HepG2 (cell line): ENCODE data around the gene MTG1. TPM values are rescaled to one million over a fixed set of nuclear protein-coding genes. Genes with fewer than 3 reads are reported as not detected.

Experiments
- DR1 ChIP-seq: sonication (generic); formaldehyde crosslinking; IDR thresholded peaks from 2 replicates; pipeline ENCODE4 v1.8.0; 2021; ENCODE audit warnings: mild to moderate bottlenecking, missing genetic modification reagents, inconsistent platforms
- FOXK1 ChIP-seq: sonication (generic); formaldehyde crosslinking; IDR thresholded peaks from 2 replicates; pipeline ENCODE4 v1.4.0; 2020; ENCODE audit warnings: low read depth, missing genetic modification reagents, borderline replicate concordance
- HDAC1 ChIP-seq: sonication (generic); formaldehyde crosslinking; IDR thresholded peaks from 2 replicates; pipeline ENCODE4 v1.5.1; 2020; ENCODE audit warnings: mild to moderate bottlenecking, missing genetic modification reagents
- HOMEZ ChIP-seq: IDR thresholded peaks from 2 replicates; pipeline ENCODE4 v1.6.1; 2016; ENCODE audit warnings: low read depth
- KAT8 ChIP-seq: IDR thresholded peaks from 2 replicates; pipeline ENCODE4 v1.6.1; 2016; ENCODE audit warnings: missing genetic modification reagents, missing compliant biosample characterization
- MAFF ChIP-seq: IDR thresholded peaks from 2 replicates; pipeline ENCODE4 v1.6.1; 2011; ENCODE audit warnings: low read depth, low read length, improper control_type of control experiment
- MAX ChIP-seq: IDR thresholded peaks from 2 replicates; pipeline ENCODE4 v1.6.1; 2012; ENCODE audit warnings: inconsistent platforms
- MBD4 ChIP-seq: IDR thresholded peaks from 2 replicates; pipeline ENCODE4 v1.6.1; 2012; ENCODE audit warnings: low read length, inconsistent platforms, borderline replicate concordance
- MXD4 ChIP-seq: IDR thresholded peaks from 2 replicates; pipeline ENCODE4 v1.6.1; 2016; ENCODE audit warnings: mild to moderate bottlenecking, missing biosample characterization, missing genetic modification reagents
- TEAD3 ChIP-seq: optimal IDR thresholded peaks from 2 replicates; pipeline ENCODE3; 2016; ENCODE audit warnings: borderline replicate concordance
- ZNF276 ChIP-seq: sonication (generic); formaldehyde crosslinking; IDR thresholded peaks from 2 replicates; pipeline ENCODE4 v1.4.0; 2020; ENCODE audit warnings: mild to moderate bottlenecking, low read depth, missing genetic modification reagents
- ZNF709 ChIP-seq: sonication (generic); formaldehyde crosslinking; IDR thresholded peaks from 2 replicates; pipeline ENCODE4 v1.5.0; 2020; ENCODE audit warnings: mild to moderate bottlenecking, missing genetic modification reagents
- polyA plus RNA-seq, 8 experiments: library from polyadenylated mRNA; depleted of rRNA in 3 of 8; stranded (reverse) in 7 of 8; unstranded in 1 of 8; fragments of >200 nt; fragmentation: Illumina TruSeq in 4 of 8; extraction: Trizol in 4 of 8; gene quantifications; 2 replicates each; pipeline versions ENCODE4 v1.2.1 to v1.2.3, GENCODE V29; 2011 to 2016; ENCODE audit warnings: low read depth in 4 of 8, missing spikeins in 1 of 8, mixed read lengths in 1 of 8; ENCODE audit not compliant: insufficient read depth in 1 of 8
- total RNA-seq, 5 experiments: library from RNA; depleted of rRNA; stranded (reverse); fragments of >200 nt; fragmentation: Illumina TruSeq; extraction: Trizol; gene quantifications; 2 replicates each; pipeline ENCODE4 v1.2.3, GENCODE V29; 2016; ENCODE audit warnings: low read depth in 1 of 5
- TF ChIP-seq, protein P1 (sequence below): sonication (generic); formaldehyde crosslinking; IDR thresholded peaks from 2 replicates; pipeline ENCODE4 v1.5.1; 2020; ENCODE audit warnings: mild to moderate bottlenecking, missing genetic modification reagents, borderline replicate concordance
- TF ChIP-seq, protein P2 (sequence below): sonication (generic); formaldehyde crosslinking; IDR thresholded peaks from 2 replicates; pipeline ENCODE4 v1.4.0; 2020; ENCODE audit warnings: missing genetic modification reagents, mild to moderate bottlenecking, borderline replicate concordance
- TF ChIP-seq, protein P3 (sequence below): sonication (generic); formaldehyde crosslinking; IDR thresholded peaks from 2 replicates; pipeline ENCODE4 v1.4.0; 2020; ENCODE audit warnings: mild to moderate bottlenecking, missing genetic modification reagents

MTG1 gene
- total and polyA plus RNA-seq, 2 of the 13 experiments (the other 11 are each of a cell fraction or from before 2014, with no cell fraction given) = 42.0 to 103 TPM

DNA sequence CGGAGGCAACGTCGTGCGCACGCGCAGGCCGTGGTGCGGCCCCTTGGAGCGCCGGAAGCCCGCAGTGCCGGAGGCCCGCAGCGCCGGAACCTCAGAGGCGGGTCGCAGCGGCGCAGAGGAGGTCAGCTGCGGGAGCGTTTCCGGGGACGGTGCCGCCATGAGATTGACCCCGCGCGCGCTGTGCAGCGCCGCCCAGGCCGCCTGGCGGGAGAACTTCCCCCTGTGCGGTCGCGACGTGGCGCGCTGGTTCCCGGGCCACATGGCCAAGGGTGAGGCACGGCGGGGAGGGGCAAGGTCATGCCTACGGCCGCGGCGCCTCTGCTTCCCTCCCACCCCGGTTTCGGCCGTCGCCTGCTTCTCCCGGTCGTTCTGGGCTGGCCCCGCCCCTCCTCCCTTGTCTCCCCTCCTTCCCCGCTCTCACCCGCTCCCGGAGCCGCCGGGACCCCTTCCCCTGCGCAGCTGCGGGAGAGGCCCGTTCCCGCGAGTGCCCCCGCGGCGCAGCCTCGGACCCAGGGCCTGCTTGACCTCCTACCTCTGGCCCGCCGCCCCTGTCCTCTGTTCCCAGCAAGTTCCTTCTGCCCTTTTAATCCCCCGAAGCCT, at the start of gene MTG1 (continued):
- peak; percentile 77; the same call in 1 of the 2 replicates for TF ChIP-seq ZNF276 (CRISPR knock-in tag)
- no peak for TF ChIP-seq HOMEZ (CRISPR knock-in tag)
- peak; percentile 86; the same call in 1 of the 2 replicates for TF ChIP-seq ZNF709 (CRISPR knock-in tag)
- TF ChIP-seq, protein P1, sequence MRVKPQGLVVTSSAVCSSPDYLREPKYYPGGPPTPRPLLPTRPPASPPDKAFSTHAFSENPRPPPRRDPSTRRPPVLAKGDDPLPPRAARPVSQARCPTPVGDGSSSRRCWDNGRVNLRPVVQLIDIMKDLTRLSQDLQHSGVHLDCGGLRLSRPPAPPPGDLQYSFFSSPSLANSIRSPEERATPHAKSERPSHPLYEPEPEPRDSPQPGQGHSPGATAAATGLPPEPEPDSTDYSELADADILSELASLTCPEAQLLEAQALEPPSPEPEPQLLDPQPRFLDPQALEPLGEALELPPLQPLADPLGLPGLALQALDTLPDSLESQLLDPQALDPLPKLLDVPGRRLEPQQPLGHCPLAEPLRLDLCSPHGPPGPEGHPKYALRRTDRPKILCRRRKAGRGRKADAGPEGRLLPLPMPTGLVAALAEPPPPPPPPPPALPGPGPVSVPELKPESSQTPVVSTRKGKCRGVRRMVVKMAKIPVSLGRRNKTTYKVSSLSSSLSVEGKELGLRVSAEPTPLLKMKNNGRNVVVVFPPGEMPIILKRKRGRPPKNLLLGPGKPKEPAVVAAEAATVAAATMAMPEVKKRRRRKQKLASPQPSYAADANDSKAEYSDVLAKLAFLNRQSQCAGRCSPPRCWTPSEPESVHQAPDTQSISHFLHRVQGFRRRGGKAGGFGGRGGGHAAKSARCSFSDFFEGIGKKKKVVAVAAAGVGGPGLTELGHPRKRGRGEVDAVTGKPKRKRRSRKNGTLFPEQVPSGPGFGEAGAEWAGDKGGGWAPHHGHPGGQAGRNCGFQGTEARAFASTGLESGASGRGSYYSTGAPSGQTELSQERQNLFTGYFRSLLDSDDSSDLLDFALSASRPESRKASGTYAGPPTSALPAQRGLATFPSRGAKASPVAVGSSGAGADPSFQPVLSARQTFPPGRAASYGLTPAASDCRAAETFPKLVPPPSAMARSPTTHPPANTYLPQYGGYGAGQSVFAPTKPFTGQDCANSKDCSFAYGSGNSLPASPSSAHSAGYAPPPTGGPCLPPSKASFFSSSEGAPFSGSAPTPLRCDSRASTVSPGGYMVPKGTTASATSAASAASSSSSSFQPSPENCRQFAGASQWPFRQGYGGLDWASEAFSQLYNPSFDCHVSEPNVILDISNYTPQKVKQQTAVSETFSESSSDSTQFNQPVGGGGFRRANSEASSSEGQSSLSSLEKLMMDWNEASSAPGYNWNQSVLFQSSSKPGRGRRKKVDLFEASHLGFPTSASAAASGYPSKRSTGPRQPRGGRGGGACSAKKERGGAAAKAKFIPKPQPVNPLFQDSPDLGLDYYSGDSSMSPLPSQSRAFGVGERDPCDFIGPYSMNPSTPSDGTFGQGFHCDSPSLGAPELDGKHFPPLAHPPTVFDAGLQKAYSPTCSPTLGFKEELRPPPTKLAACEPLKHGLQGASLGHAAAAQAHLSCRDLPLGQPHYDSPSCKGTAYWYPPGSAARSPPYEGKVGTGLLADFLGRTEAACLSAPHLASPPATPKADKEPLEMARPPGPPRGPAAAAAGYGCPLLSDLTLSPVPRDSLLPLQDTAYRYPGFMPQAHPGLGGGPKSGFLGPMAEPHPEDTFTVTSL = 0 out of 2 replicates have a peak, but pooled peaks have one; percentile 53
- TF ChIP-seq DR1 (CRISPR knock-in tag) = peak; percentile 76; the same call in 1 of the 2 replicates
- peak; percentile 80; the same call in 1 of the 2 replicates for TF ChIP-seq FOXK1 (CRISPR knock-in tag)
- peak; percentile 91 for TF ChIP-seq HDAC1
- peak; percentile 86 for TF ChIP-seq MXD4 (CRISPR knock-in tag)
- peak; percentile 78 for TF ChIP-seq TEAD3
- peak; percentile 97 for TF ChIP-seq MAX
- TF ChIP-seq, protein P2, sequence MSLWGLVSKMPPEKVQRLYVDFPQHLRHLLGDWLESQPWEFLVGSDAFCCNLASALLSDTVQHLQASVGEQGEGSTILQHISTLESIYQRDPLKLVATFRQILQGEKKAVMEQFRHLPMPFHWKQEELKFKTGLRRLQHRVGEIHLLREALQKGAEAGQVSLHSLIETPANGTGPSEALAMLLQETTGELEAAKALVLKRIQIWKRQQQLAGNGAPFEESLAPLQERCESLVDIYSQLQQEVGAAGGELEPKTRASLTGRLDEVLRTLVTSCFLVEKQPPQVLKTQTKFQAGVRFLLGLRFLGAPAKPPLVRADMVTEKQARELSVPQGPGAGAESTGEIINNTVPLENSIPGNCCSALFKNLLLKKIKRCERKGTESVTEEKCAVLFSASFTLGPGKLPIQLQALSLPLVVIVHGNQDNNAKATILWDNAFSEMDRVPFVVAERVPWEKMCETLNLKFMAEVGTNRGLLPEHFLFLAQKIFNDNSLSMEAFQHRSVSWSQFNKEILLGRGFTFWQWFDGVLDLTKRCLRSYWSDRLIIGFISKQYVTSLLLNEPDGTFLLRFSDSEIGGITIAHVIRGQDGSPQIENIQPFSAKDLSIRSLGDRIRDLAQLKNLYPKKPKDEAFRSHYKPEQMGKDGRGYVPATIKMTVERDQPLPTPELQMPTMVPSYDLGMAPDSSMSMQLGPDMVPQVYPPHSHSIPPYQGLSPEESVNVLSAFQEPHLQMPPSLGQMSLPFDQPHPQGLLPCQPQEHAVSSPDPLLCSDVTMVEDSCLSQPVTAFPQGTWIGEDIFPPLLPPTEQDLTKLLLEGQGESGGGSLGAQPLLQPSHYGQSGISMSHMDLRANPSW = peak; percentile 86; the same call in 1 of the 2 replicates
- no peak for TF ChIP-seq MAFF
- TF ChIP-seq KAT8 (CRISPR knock-in tag) = peak; percentile 96
- TF ChIP-seq, protein P3, sequence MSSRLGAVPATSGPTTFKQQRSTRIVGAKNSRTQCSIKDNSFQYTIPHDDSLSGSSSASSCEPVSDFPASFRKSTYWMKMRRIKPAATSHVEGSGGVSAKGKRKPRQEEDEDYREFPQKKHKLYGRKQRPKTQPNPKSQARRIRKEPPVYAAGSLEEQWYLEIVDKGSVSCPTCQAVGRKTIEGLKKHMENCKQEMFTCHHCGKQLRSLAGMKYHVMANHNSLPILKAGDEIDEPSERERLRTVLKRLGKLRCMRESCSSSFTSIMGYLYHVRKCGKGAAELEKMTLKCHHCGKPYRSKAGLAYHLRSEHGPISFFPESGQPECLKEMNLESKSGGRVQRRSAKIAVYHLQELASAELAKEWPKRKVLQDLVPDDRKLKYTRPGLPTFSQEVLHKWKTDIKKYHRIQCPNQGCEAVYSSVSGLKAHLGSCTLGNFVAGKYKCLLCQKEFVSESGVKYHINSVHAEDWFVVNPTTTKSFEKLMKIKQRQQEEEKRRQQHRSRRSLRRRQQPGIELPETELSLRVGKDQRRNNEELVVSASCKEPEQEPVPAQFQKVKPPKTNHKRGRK (CRISPR knock-in tag) = no peak
- no peak for TF ChIP-seq MBD4
